Ammon's horn (tissue), 1 donor: ENCODE measurements around the gene EFNA5.

Experiments used
- DNase-seq: peaks from one replicate; pipeline ENCODE4 v3.0.0-alpha.2; 2016; ENCODE audit warnings: low spot score

EFNA5 gene

GRCh38 chr5:107672211-107673038 lies 1.7 kb upstream of the EFNA5 start:
- peak; percentile 67 for DNase-seq

GRCh38 chr5:107671742-107672210 lies 1.0 kb upstream of the EFNA5 start:
- DNase-seq: peak; percentile 6

GRCh38 chr5:107670087-107670931 lies 428 bp downstream of the EFNA5 start:
- DNase-seq: peak; percentile 2

GRCh38 chr5:107669096-107670031 lies 1.4 kb downstream of the EFNA5 start:
- DNase-seq: peak; percentile 5

- no peak for DNase-seq
Observed at GRCh38 chr5:107668154-107669095, 2.3 kb downstream of the EFNA5 start.

GRCh38 chr5:107666051-107666655 lies 4.6 kb downstream of the EFNA5 start:
- no peak for DNase-seq

GRCh38 chr5:107665036-107665570 lies 5.6 kb downstream of the EFNA5 start:
- no peak for DNase-seq

GRCh38 chr5:107663697-107664096 lies 7.0 kb downstream of the EFNA5 start:
- DNase-seq: no peak

GRCh38 chr5:107661650-107662044 lies 9.1 kb downstream of the EFNA5 start:
- no peak for DNase-seq

GRCh38 chr5:107661038-107661649 lies 9.6 kb downstream of the EFNA5 start:
- DNase-seq: no peak

- no peak for DNase-seq
Observed at GRCh38 chr5:107658528-107658927, 12.2 kb downstream of the EFNA5 start.

GRCh38 chr5:107655831-107656230 lies 14.9 kb downstream of the EFNA5 start:
- no peak for DNase-seq

- DNase-seq: no peak
Observed at GRCh38 chr5:107654827-107655226, 15.9 kb downstream of the EFNA5 start.

- DNase-seq: no peak
Observed at GRCh38 chr5:107653685-107654084, 17.1 kb downstream of the EFNA5 start.

GRCh38 chr5:107652839-107653607 lies 17.7 kb downstream of the EFNA5 start:
- DNase-seq: no peak

GRCh38 chr5:107652408-107652807 lies 18.3 kb downstream of the EFNA5 start:
- no peak for DNase-seq

GRCh38 chr5:107651325-107651724 lies 19.4 kb downstream of the EFNA5 start:
- DNase-seq: no peak

- DNase-seq: no peak
Observed at GRCh38 chr5:107646418-107646817, 24.3 kb downstream of the EFNA5 start.

- no peak for DNase-seq
Observed at GRCh38 chr5:107640568-107640967, 30.2 kb downstream of the EFNA5 start.
